HUES48 (cell line): ENCODE results near the gene CNTNAP2.
"Not testable (repeated sequence)": the region's sequence is repeated elsewhere in the genome, so short reads cannot be mapped to it uniquely, and the experiment has no call there.

Source experiments
- H3K27ac ChIP-seq: one replicate; pipeline ENCODE4 v1.7.0; 2013; ENCODE audit warnings: low read depth, low read length, inconsistent platforms
- H3K27me3 ChIP-seq: 2 replicates; pipeline ENCODE4 v1.6.1; 2013; ENCODE audit warnings: mild to moderate bottlenecking, low read length; ENCODE audit not compliant: control insufficient read depth, insufficient read depth
- H3K36me3 ChIP-seq: 2 replicates; pipeline ENCODE4 v1.6.1; 2013; ENCODE audit warnings: low read length; ENCODE audit not compliant: control insufficient read depth, insufficient read depth
- H3K4me1 ChIP-seq: 2 replicates; pipeline ENCODE4 v1.6.1; 2013; ENCODE audit warnings: mild to moderate bottlenecking, low read length; ENCODE audit not compliant: control insufficient read depth, insufficient read depth
- H3K4me3 ChIP-seq: 2 replicates; pipeline ENCODE4 v1.5.1; 2013; ENCODE audit warnings: mild to moderate bottlenecking, low read depth, low read length
- H3K9ac ChIP-seq: 2 replicates; pipeline ENCODE4 v1.6.1; 2013; ENCODE audit warnings: mild to moderate bottlenecking, low read depth, low read length, moderate library complexity
- H3K9me3 ChIP-seq: 2 replicates; pipeline ENCODE4 v1.6.1; 2013; ENCODE audit warnings: low read length; ENCODE audit not compliant: control insufficient read depth, insufficient read depth

The CNTNAP2 gene

DNA sequence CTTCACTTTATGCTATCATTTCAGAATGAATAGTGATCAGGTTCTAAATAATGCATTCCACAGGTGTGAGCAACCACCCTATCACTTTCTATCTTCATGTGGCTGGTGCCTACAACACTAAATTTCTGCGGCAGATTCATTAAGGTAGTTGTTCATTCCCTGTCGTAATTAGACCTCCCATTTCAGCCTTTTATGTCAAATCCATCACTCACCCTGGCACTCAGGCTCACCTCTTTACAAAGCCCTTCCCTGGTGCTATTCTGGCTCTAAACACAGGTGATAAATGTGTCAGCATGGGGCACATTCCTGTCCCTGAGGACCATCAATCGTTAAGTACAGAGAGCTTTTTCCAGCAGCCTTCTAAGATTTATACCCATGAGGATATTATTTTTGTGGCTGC lies 2173.9 kb downstream of the CNTNAP2 start:
- no peak overlapping the region for H3K27ac ChIP-seq
- H3K4me3 ChIP-seq, result no peak overlapping the region
- no peaks in the 10 kb centered on the region for H3K36me3 ChIP-seq
- peaks cover 17% of the 10 kb centered on the region for H3K4me1 ChIP-seq
- H3K9ac ChIP-seq, result no peak overlapping the region
- no peaks in the 10 kb centered on the region for H3K9me3 ChIP-seq
- H3K27me3 ChIP-seq, result no peaks in the 10 kb centered on the region

DNA sequence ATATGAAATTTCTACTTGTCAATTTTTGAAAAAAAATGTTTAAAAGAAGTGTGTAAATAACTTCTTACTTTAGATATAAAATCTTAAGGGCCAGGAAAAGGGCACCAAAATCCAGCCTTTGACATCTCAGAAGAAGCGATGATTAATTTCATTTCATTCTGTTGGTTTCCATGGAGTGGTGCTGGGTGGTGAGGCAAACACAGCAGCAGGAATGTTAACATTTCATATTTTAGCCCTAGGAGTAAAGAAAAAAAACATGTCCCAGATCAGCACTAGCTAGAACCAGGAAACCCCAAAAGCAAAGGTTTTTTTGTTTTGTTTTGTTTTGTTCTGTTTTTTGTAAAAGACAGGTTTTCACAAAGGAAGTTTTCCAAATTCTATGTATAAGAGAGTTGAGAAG lies 2175.2 kb downstream of the CNTNAP2 start:
- Histone ChIP-seq H3K4me3 (no peak overlapping the region), H3K36me3 (no peaks in the 10 kb centered on the region), H3K27me3 (no peaks in the 10 kb centered on the region), H3K9ac (no peak overlapping the region), H3K27ac (no peak overlapping the region), H3K4me1 (peaks cover 17% of the 10 kb centered on the region), H3K9me3 (no peaks in the 10 kb centered on the region)

GRCh38 chr7:148296994-148297644 lies 2180.5 kb downstream of the CNTNAP2 start:
- H3K9me3 ChIP-seq, result no peaks in the 10 kb centered on the region
- H3K27ac ChIP-seq, result no peak overlapping the region

DNA sequence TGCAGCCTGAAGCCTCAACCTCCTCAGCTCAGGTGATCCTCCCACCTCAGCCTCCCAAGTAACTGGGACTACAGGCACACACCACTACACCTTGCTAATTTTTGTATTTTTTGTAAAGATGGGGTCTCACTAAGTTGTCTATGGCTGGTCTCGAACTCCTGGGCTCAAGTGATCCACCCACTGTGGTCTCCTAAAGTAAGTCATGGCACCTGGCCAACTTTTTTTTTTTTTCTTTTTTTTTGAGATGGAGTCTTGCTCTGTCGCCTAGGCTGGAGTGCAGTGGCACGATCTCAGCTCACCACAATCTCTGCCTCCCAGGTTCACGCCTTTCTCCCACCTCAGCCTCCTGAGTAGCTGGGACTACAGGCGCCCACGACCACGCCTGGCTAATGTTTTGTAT lies 2182.2 kb downstream of the CNTNAP2 start:
- H3K9ac ChIP-seq, H3K36me3 ChIP-seq, H3K27ac ChIP-seq, H3K27me3 ChIP-seq, H3K4me3 ChIP-seq, H3K9me3 ChIP-seq: not testable (repeated sequence)
- H3K4me1 ChIP-seq, result peaks cover 16% of the 10 kb centered on the region

More at GRCh38 chr7:148296994-148297644, 2180.5 kb downstream of the CNTNAP2 start:
- Histone ChIP-seq H3K4me3 (no peak overlapping the region), H3K27me3 (no peaks in the 10 kb centered on the region), H3K9ac (no peak overlapping the region), H3K4me1 (peaks cover 16% of the 10 kb centered on the region), H3K36me3 (no peaks in the 10 kb centered on the region)

DNA sequence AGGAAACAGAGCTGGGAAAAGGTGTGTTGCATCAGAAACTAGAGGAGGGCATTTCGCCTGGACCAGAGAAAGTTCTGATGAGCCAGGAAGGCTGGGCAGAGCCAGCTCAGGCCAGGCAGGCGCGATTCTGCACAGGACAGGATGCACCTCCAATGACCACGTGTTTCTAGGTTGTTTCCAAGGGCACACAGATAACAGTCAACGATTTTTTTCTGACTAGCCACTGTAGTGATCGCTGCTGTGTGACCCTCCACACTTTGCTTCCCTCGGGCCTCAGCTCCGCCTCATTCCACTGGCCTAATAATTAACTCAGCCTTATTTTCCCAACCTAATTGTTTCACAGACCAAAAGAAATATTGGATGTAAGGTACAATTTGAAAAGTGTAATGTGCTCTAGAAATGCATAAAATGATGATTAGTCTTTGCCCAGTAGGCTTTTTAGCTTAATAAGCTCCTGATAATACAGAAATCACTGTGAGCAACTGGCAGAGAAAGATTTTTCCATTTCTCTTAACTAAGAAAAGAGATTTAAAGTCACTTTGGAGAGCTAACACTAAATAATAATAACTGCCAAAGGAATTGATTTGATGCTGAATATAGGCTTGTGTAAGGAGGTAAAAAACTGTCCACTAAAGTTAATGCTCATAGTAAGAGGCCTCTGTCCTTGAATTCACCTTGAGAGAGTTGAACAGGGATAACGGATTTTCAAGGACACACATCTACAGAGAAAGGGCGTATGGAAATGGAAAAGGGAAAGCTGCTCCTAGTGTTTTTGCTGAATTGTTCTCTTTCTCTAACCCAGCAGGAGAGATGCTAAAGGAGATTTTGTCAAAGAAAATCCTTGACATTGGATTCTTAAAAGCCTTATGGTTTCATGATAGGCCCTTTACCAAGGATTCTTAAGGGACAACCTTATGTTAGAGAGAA lies 2183.0 kb downstream of the CNTNAP2 start:
- H3K4me1 ChIP-seq, result peaks cover 25% of the 10 kb centered on the region
- no peak overlapping the region for H3K9ac ChIP-seq
- peak overlapping the region; percentile 3 for H3K27ac ChIP-seq
- no peaks in the 10 kb centered on the region for H3K9me3 ChIP-seq
- no peaks in the 10 kb centered on the region for H3K36me3 ChIP-seq
- no peak overlapping the region for H3K4me3 ChIP-seq
- H3K27me3 ChIP-seq, result no peaks in the 10 kb centered on the region

DNA sequence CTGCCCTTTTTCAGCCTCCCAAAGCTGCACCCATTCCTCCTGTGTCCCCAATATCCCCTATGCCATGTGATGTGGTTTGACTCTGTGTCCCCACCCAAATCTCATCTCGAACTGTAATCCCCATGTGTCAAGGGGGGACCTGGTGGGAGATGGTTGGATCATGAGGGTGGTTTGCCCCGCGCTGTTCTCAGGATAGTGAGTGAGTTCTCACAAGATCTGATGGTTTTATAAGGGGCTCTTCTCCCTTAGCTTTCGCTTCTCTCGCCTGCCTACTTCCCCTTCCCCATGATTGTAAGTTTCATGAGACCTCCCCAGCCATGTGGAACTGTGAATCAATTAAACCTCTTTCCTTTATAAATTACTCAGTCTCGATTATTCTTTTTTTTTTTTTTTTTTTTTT lies 2185.8 kb downstream of the CNTNAP2 start:
- not testable (repeated sequence) for H3K9me3 ChIP-seq, H3K4me3 ChIP-seq, H3K27ac ChIP-seq, H3K27me3 ChIP-seq, H3K36me3 ChIP-seq, H3K9ac ChIP-seq
- peaks cover 28% of the 10 kb centered on the region for H3K4me1 ChIP-seq

GRCh38 chr7:148303295-148304082 lies 2186.9 kb downstream of the CNTNAP2 start:
- no peak overlapping the region for H3K4me3 ChIP-seq
- no peak overlapping the region for H3K27ac ChIP-seq
- H3K9ac ChIP-seq, result no peak overlapping the region
- H3K27me3 ChIP-seq, result no peaks in the 10 kb centered on the region
- peaks cover 28% of the 10 kb centered on the region for H3K4me1 ChIP-seq
- H3K36me3 ChIP-seq, result no peaks in the 10 kb centered on the region
- H3K9me3 ChIP-seq, result no peaks in the 10 kb centered on the region

- Histone ChIP-seq H3K9me3 (no peaks in the 10 kb centered on the region), H3K36me3 (no peaks in the 10 kb centered on the region), H3K9ac (no peak overlapping the region), H3K4me3 (no peak overlapping the region), H3K27me3 (no peaks in the 10 kb centered on the region), H3K27ac (no peak overlapping the region), H3K4me1 (peaks cover 28% of the 10 kb centered on the region)
These were observed 2187.4 kb downstream of the CNTNAP2 start for GRCh38 chr7:148304083-148304335.

DNA sequence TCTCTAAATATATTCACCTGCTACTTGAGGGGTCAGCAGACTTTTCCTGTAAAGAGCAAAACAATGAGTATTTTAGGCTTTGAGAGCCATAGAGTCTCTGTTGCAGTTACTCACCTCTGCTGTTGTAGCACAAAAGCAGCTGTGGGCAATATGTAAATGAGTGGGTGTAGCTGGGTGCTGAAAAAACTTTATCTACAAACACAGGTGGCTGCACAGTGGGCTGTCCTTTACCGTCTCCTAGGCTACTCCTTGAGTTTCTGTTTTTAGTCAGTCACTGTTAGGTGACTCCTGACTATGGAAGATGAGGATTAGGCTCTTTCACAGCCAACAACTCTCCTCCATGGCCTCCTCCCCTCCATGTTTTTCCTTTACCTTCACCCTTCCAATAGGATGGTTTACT lies 2187.9 kb downstream of the CNTNAP2 start:
- Histone ChIP-seq H3K4me3 (no peak overlapping the region), H3K9me3 (no peaks in the 10 kb centered on the region), H3K27me3 (no peaks in the 10 kb centered on the region), H3K36me3 (no peaks in the 10 kb centered on the region), H3K27ac (peak overlapping the region; percentile 40), H3K4me1 (peaks cover 26% of the 10 kb centered on the region), H3K9ac (no peak overlapping the region)

GRCh38 chr7:148306759-148307158 lies 2190.2 kb downstream of the CNTNAP2 start:
- no peaks in the 10 kb centered on the region for H3K36me3 ChIP-seq
- H3K9me3 ChIP-seq, result no peaks in the 10 kb centered on the region
- H3K4me3 ChIP-seq, result no peak overlapping the region
- peaks cover 13% of the 10 kb centered on the region for H3K4me1 ChIP-seq
- H3K9ac ChIP-seq, result no peak overlapping the region
- no peak overlapping the region for H3K27ac ChIP-seq
- no peaks in the 10 kb centered on the region for H3K27me3 ChIP-seq
